ENCODE measurements around the gene POT1. TPM values are rescaled to one million over a fixed set of nuclear protein-coding genes. Genes with fewer than 3 reads are reported as not detected.

POT1 gene
- total and polyA plus RNA-seq, 2 of the 4 experiments (the other 2 are of a cell fraction): 12.7 to 28.5 TPM

DNA sequence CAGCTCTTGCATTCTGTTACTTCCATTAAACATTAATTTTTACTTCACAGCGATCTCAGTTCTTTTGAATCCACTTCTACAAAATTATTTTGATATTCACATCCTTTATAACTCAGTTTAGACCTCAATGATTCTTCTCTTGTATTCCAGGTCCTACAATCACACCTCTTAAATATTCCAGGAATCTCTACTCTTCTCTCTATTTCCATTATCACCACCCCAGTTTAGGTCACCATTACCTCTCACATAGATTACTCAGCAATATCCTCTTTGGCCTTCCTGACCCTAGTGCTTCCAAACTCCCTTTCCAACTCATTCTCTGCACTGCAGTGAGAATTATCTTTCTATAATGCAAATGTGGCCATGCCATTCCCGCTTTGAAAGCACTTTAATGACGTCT lies 136.9 kb downstream of the POT1 start:
- no peak overlapping the region for H3K4ac ChIP-seq (ENCODE audit: low read depth, low read length)
- H3K27me3 ChIP-seq (ENCODE audit: control insufficient read depth, insufficient read depth, low read length): no peaks in the 10 kb centered on the region
- no peak overlapping the region for H3K9ac ChIP-seq (ENCODE audit: low read depth, low read length)
- TF ChIP-seq RAD21 (IDR thresholded peaks at IDR 0.05; ENCODE audit: low read length) (no peak), BHLHE40 (IDR thresholded peaks at IDR 0.05; ENCODE audit: low read depth, low read length) (no peak), POLR2A (IDR thresholded peaks at IDR 0.05; ENCODE audit: low read depth, low read length) (no peak), MXI1 (IDR thresholded peaks at IDR 0.05; ENCODE audit: borderline replicate concordance, low read depth, low read length) (no peak), NFE2L2 (IDR thresholded peaks at IDR 0.05; ENCODE audit: low read depth, low read length) (no peak), CHD1 (IDR thresholded peaks at IDR 0.05; ENCODE audit: low read depth, low read length) (no peak), MAZ (IDR thresholded peaks at IDR 0.05; ENCODE audit: borderline replicate concordance, low read depth, low read length) (no peak)
- TF ChIP-seq, protein P1, sequence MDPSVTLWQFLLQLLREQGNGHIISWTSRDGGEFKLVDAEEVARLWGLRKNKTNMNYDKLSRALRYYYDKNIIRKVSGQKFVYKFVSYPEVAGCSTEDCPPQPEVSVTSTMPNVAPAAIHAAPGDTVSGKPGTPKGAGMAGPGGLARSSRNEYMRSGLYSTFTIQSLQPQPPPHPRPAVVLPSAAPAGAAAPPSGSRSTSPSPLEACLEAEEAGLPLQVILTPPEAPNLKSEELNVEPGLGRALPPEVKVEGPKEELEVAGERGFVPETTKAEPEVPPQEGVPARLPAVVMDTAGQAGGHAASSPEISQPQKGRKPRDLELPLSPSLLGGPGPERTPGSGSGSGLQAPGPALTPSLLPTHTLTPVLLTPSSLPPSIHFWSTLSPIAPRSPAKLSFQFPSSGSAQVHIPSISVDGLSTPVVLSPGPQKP (IDR thresholded peaks at IDR 0.05; ENCODE audit: borderline replicate concordance, low read depth, low read length): no peak
- DNase-seq (no peak), ATAC-seq (ENCODE audit: low read depth) (no peak)
- H3K9me3 ChIP-seq (ENCODE audit: control insufficient read depth, insufficient read depth, low read length): no peaks in the 10 kb centered on the region
- H3K4me1 ChIP-seq (ENCODE audit: control insufficient read depth, insufficient read depth, low read length): peaks cover 3% of the 10 kb centered on the region; the same call in 1 of the 2 replicates
- no peaks in the 10 kb centered on the region for H4K20me1 ChIP-seq (ENCODE audit: insufficient read depth, low read length)
- CTCF ChIA-PET: interaction anchor here (0.8 to 1.0 kb wide), 2 partner anchors 20 to 622 kb away, joined by 3 read pairs; no protein-coding TSS in a partner anchor
- H2BK15ac ChIP-seq (ENCODE audit: low read depth, low read length): no peak overlapping the region
- BruUV-seq (replicated peaks): no TSS peak
- H3K4me2 ChIP-seq (ENCODE audit: low read depth, low read length): no peak overlapping the region
- H3K18ac ChIP-seq (ENCODE audit: low read depth, low read length): no peak overlapping the region
- H2BK20ac ChIP-seq (ENCODE audit: low read depth, low read length): no peak overlapping the region
- H4K8ac ChIP-seq (ENCODE audit: low read depth in 2 of 2, low read length in 2 of 2): no peak overlapping the region
- POLR2A ChIA-PET (ENCODE audit: unreplicated experiment): no interaction called here
- H3K4me3 ChIP-seq (ENCODE audit: insufficient read depth, low read depth, low read length): no peak overlapping the region
- H4K5ac ChIP-seq (ENCODE audit: low read depth, low read length): no peak overlapping the region
- H3K14ac ChIP-seq (replicated peaks; ENCODE audit: low read depth, low read length): no peak overlapping the region
- no peak overlapping the region for H2BK120ac ChIP-seq (ENCODE audit: low read depth, low read length)
- H2BK5ac ChIP-seq (ENCODE audit: low read depth, low read length, poor library complexity, severe bottlenecking): no peak overlapping the region
- H3K27ac ChIP-seq (ENCODE audit: insufficient read depth, low read length): no peak overlapping the region
- H2AFZ ChIP-seq (replicated peaks; ENCODE audit: low read length, poor library complexity): no peak overlapping the region
- no peak overlapping the region for H3K23ac ChIP-seq (ENCODE audit: low read depth, low read length)
- H2AK9ac ChIP-seq (replicated peaks; ENCODE audit: low read depth, low read length, poor library complexity): no peak overlapping the region
- no peak overlapping the region for H4K91ac ChIP-seq (ENCODE audit: insufficient read depth, low read depth, low read length)
- H3K79me1 ChIP-seq (ENCODE audit: low read depth in 1 of 2, low read length in 2 of 2): no peaks in the 10 kb centered on the region
- H2AK5ac ChIP-seq (ENCODE audit: low read depth, low read length): no peak overlapping the region
- dilution Hi-C loops (cut with HindIII; ENCODE audit: low sequenced_read_pairs, unreplicated experiment): no loop called here
- intact Hi-C loops (cut with micrococcal nuclease): loop anchor here (10.0 kb wide), 1 partner anchor 818 kb away; no protein-coding TSS in a partner anchor
- H3K9me1 ChIP-seq (ENCODE audit: insufficient read depth, low read length): no peaks in the 10 kb centered on the region
- WGBS, 2 experiments (ENCODE audit: extremely low coverage in 2 of 2, insufficient read length in 1 of 2): 100% methylated on average over 2 of the region's 3 CpGs; no CpG with 5 or more reads in 1 of the 2 experiments
- no peaks in the 10 kb centered on the region for H3K36me3 ChIP-seq (ENCODE audit: control insufficient read depth, insufficient read depth, low read length)
- no peak overlapping the region for H3K56ac ChIP-seq (ENCODE audit: extremely low read depth, insufficient read depth, low read length)
- in situ Hi-C loops (cut with MboI; ENCODE audit: low sequenced_read_pairs): no loop called here

Data from IMR-90 (cell line).